A673 (cell line): ENCODE results near the gene THRSP. TPM values are rescaled to one million over a fixed set of nuclear protein-coding genes. Genes with fewer than 3 reads are reported as not detected.
A peak's percentile ranks its signal among the peaks of the same experiment; 100 is the strongest.

Experiments
- BruUV-seq: library from RNA; stranded (reverse); fragments of 400-500 nt; replicated peaks from 2 replicates; lab custom pipeline; 2021; lab: Mats Ljungman, UMichigan
- CTCF ChIA-PET: fragments of 300-600 bp; sonication (Branson Sonifier 250); formaldehyde crosslinking; loops from one replicate; lab custom pipeline; 2022; ENCODE audit warnings: antibody characterized with exemption; lab: Charles Lee
- POLR2A ChIA-PET: fragments of 300-600 bp; sonication (Branson Sonifier 250); formaldehyde crosslinking; loops from one replicate; lab custom pipeline; 2022; ENCODE audit warnings: antibody characterized with exemption; ENCODE audit not compliant: low non-redundant PET; lab: Charles Lee
- DNase-seq: peaks from one replicate; pipeline ENCODE4 v3.0.0-alpha.2; 2015; ENCODE audit warnings: low spot score
- H3K27ac ChIP-seq: fragments of 200-600 bp; sonication (generic); 2 replicates; pipeline ENCODE4 v1.5.1; 2016; ENCODE audit warnings: mixed run types, low read depth, mild to moderate bottlenecking, mixed read lengths, antibody characterized with exemption, low read length; ENCODE audit not compliant: poor library complexity, severe bottlenecking
- H3K27me3 ChIP-seq: fragments of 200-600 bp; sonication (generic); replicated peaks from 2 replicates; pipeline ENCODE4 v1.6.1; 2017; ENCODE audit warnings: mixed run types, low read depth, mild to moderate bottlenecking, mixed read lengths, antibody characterized with exemption, low read length; ENCODE audit not compliant: insufficient read depth, poor library complexity
- H3K36me3 ChIP-seq: fragments of 200-600 bp; sonication (generic); 2 replicates; pipeline ENCODE4 v1.6.1; 2016; ENCODE audit warnings: mixed run types, mild to moderate bottlenecking, mixed read lengths, antibody characterized with exemption, low read length; ENCODE audit not compliant: insufficient read depth, poor library complexity, severe bottlenecking
- H3K4me1 ChIP-seq: fragments of 200-600 bp; sonication (generic); 2 replicates; pipeline ENCODE4 v1.6.1; 2017; ENCODE audit warnings: mixed run types, mild to moderate bottlenecking, mixed read lengths, antibody characterized with exemption, low read length; ENCODE audit not compliant: insufficient read depth, poor library complexity, severe bottlenecking
- H3K4me3 ChIP-seq: fragments of 200-600 bp; sonication (generic); 2 replicates; pipeline ENCODE4 v1.5.1; 2016; ENCODE audit warnings: low read depth, mixed run types, mild to moderate bottlenecking, mixed read lengths, low read length; ENCODE audit not compliant: poor library complexity, severe bottlenecking
- H3K9me3 ChIP-seq: fragments of 200-600 bp; sonication (generic); 2 replicates; pipeline ENCODE4 v1.6.1; 2016; ENCODE audit warnings: mixed run types, low read depth, mild to moderate bottlenecking, mixed read lengths, antibody characterized with exemption, low read length; ENCODE audit not compliant: poor library complexity, severe bottlenecking
- CTCF ChIP-seq: fragments of 300-800, 200-600 bp; sonication (generic); conservative IDR thresholded peaks from 2 replicates; pipeline ENCODE4 v1.5.1; 2017; ENCODE audit warnings: low read depth, mild to moderate bottlenecking, antibody characterized with exemption, low read length, moderate library complexity, mixed read lengths
- EZH2 ChIP-seq: fragments of 200-600 bp; sonication (generic); IDR thresholded peaks from 2 replicates; pipeline ENCODE4 v1.6.1; 2017; ENCODE audit warnings: borderline replicate concordance, low read depth, mild to moderate bottlenecking, mixed read lengths, antibody characterized with exemption, low read length; ENCODE audit not compliant: poor library complexity, severe bottlenecking
- intact Hi-C: fragments of 100-400 bp; cut with micrococcal nuclease; formaldehyde crosslinking; loops from one replicate; pipeline ENCODE4 v1.10.0; 2022; ENCODE audit not compliant: unreplicated experiment
- total RNA-seq: library from RNA; stranded (reverse); gene quantifications from 2 replicates; pipeline ENCODE4 v1.2.3, GENCODE V29; 2021

The THRSP gene
- total RNA-seq, 1 experiment from 2014 or later = not detected

DNA sequence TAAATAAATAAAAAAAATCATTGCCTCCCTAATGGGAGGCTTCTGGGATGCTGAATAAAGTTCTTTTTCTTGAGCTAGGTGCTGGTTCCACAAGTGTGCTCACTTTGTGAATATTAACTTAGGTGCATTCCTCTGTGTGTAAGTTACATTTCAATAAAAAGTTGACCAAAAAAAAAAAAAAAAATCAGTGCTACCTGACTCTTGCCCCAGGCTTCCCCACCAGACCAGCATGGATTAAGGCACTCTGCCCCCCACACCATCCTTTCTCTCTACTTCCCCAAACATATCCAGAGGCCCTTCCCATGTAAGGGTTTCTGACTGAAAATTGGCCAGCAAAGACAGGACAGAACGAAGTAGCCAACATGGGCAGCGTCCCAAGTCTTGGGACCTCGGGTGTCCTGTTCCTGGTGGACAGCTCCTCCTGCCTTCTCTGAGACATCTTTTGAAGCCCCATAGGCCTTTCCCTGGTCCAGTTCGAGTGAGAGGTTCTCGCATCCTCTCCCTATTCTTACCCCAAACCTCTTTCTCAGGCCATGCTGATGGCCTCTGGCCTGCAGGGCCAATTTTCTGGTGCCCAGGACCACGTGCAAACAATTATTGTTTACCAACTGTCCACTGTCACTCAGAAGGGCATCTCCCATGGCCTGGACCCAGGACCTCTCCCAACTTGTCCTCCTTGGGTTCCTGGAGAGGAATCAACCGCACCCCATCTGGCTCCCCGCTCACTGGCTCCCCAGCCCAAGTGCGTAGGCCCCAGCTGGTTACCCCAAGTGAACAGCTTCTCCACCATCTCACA lies 25.6 kb upstream of the THRSP start:
- BruUV-seq = no TSS peak
- peaks cover 18% of the 10 kb centered on the region for H3K4me1 ChIP-seq
- ChIA-PET POLR2A (no interaction called here), CTCF (no interaction called here)
- no peaks in the 10 kb centered on the region for H3K27me3 ChIP-seq
- no peak for DNase-seq
- H3K27ac ChIP-seq = no peak overlapping the region
- no peak overlapping the region for H3K4me3 ChIP-seq
- TF ChIP-seq EZH2 = no peak
- no peak for TF ChIP-seq CTCF
- intact Hi-C loops = no loop called here
- H3K9me3 ChIP-seq = no peaks in the 10 kb centered on the region
- no peaks in the 10 kb centered on the region for H3K36me3 ChIP-seq

DNA sequence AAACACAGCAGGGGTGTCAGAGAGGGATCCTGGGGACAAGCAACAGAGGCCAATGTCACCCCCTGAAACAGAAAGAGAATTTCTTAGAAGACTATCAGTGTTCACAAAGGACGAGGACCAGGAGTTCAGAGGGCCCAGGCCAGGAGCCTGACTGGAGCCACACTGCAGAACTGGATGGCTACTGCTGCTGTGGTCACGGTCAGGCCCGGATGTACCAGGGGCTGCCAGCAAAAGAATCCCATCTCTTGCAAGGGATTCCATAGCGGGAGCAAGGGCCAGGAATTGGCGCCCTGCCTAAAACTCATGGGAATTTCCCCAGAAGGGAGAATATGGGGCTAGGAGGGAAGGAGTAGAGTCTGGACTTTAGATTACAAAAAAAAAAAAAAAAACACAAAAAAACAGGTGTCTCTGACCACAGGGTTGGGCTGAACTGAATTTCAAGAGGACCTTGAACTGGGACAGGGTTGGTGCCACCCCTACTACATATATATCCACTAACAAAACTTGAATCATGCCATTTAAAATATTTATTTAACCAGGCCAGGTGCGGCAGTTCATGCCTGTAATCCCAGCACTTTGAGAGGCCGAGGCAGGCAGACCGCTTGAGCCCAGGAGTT lies 24.9 kb upstream of the THRSP start:
- no peak for DNase-seq
- H3K27me3 ChIP-seq = no peaks in the 10 kb centered on the region
- peaks cover 18% of the 10 kb centered on the region for H3K4me1 ChIP-seq
- no TSS peak for BruUV-seq
- H3K36me3 ChIP-seq = no peaks in the 10 kb centered on the region
- no peak for TF ChIP-seq CTCF
- no peak for TF ChIP-seq EZH2
- intact Hi-C loops = no loop called here
- no peak overlapping the region for H3K27ac ChIP-seq
- ChIA-PET POLR2A (no interaction called here), CTCF (no interaction called here)
- H3K9me3 ChIP-seq = no peaks in the 10 kb centered on the region
- H3K4me3 ChIP-seq = no peak overlapping the region

- H3K4me1 ChIP-seq = peaks cover 18% of the 10 kb centered on the region
- no peak for DNase-seq
- H3K27ac ChIP-seq = peak overlapping the region; percentile 68
- H3K27me3 ChIP-seq = no peaks in the 10 kb centered on the region
- no peak overlapping the region for H3K4me3 ChIP-seq
- no peak for TF ChIP-seq CTCF
- TF ChIP-seq EZH2 = no peak
- intact Hi-C loops = no loop called here
- H3K36me3 ChIP-seq = no peaks in the 10 kb centered on the region
- CTCF ChIA-PET = interaction anchor here (0.6 kb wide), 1 partner anchor 749 kb away, joined by 3 read pairs; no protein-coding TSS in a partner anchor
- no peaks in the 10 kb centered on the region for H3K9me3 ChIP-seq
- POLR2A ChIA-PET = no interaction called here
- no TSS peak for BruUV-seq
Measured at GRCh38 chr11:78039391-78039918, 24.2 kb upstream of the THRSP start.
